Uterus (tissue), 4 donors: ENCODE measurements around the gene SEPHS1. TPM values are rescaled to one million over a fixed set of nuclear protein-coding genes. Genes with fewer than 3 reads are reported as not detected.
"Not testable (repeated sequence)": the region's sequence is repeated elsewhere in the genome, so short reads cannot be mapped to it uniquely, and the experiment has no call there.

ENCODE experiments used
- DNase-seq, 2 donors: peaks; one replicate each; pipeline ENCODE4 v3.0.0-alpha.2; 2019 to 2020
- H3K27ac ChIP-seq, 2 donors: fragments of 200-600 bp; sonication (generic); 1 replicate in 1 of 2; 2 replicates in 1 of 2; pipeline ENCODE4 v1.5.1; 2016 to 2018
- H3K27me3 ChIP-seq, 2 donors: fragments of 200-600 bp; sonication (generic); one replicate each; pipeline ENCODE4 v1.5.1; 2018 to 2019; ENCODE audit warnings: control low read depth in 1 of 2
- H3K36me3 ChIP-seq, 2 donors: fragments of 200-600 bp; sonication (generic); one replicate each; pipeline ENCODE4 v1.5.1; 2019; ENCODE audit warnings: control low read depth in 1 of 2
- H3K4me1 ChIP-seq, 2 donors: fragments of 200-600 bp; sonication (generic); one replicate each; pipeline ENCODE4 v1.5.1; 2018 to 2019; ENCODE audit warnings: control low read depth in 1 of 2
- H3K4me3 ChIP-seq, 2 donors: fragments of 200-600 bp; sonication (generic); 1 replicate in 1 of 2; 2 replicates in 1 of 2; pipeline ENCODE4 v1.5.1; 2018 to 2019; ENCODE audit warnings: mild to moderate bottlenecking in 1 of 2
- H3K9me3 ChIP-seq, 2 donors: fragments of 200-600 bp; sonication (generic); one replicate each; pipeline ENCODE4 v1.5.1; 2019; ENCODE audit warnings: control low read depth in 1 of 2
- POLR2A ChIP-seq, 2 donors: fragments of 450-650 bp; IDR thresholded peaks; one replicate each; pipeline ENCODE4 v1.6.1; 2016; ENCODE audit warnings: antibody characterized with exemption in 2 of 2, mild to moderate bottlenecking in 1 of 2, moderate library complexity in 1 of 2
- intact Hi-C: fragments of 100-400 bp; cut with DNase I; formaldehyde crosslinking; loops from one replicate; pipeline ENCODE4 v1.15.1; 2023; ENCODE audit warnings: low total_unique reads
- total RNA-seq, 4 donors: library from RNA; depleted of rRNA in 3 of 4; stranded (reverse); fragments of >200 nt in 3 of 4; gene quantifications; one replicate each; pipeline versions ENCODE4 v1.1.0 to v1.2.4, GENCODE V29; 2014 to 2023
- TF ChIP-seq, protein P1 (sequence below), 4 experiments: fragments of 200-600 bp in 2 of 4; fragments of 450-650 bp in 2 of 4; sonication (generic) in 2 of 4; IDR thresholded peaks; one replicate each; pipeline ENCODE4 v1.5.1; 2016 to 2019; ENCODE audit warnings: antibody characterized with exemption in 4 of 4, mild to moderate bottlenecking in 2 of 4, moderate library complexity in 1 of 4
- donor health status: DM: yes; HTN: yes; CAD: no.

Gene SEPHS1
- total RNA-seq, 4 donors from 2014 or later = 11.2 to 106 (median 34.8) TPM

DNA sequence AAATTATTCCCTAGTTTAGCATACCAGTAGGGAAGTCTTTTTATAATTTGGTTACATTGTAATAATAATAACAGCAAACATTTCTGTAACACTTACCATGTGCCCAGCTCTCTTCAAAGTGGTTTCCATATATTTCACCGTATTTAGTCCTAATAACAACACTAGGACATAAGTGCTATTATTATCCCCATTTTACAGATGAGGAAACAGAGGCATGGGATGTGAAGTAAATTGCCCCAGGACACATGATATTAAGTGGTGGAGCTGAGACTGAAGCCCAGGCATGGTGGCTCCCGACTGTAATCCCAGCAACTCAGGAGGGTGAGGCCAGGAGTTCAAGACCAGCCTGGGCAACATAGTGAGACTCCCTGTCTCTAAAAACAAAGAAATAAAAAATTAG lies 53.3 kb downstream of the SEPHS1 start:
- no peaks in the 10 kb centered on the region for H3K36me3 ChIP-seq
- H3K4me3 ChIP-seq = no peak overlapping the region
- no peak for TF ChIP-seq POLR2A (IDR thresholded peaks at IDR 0.05)
- TF ChIP-seq, protein P1, sequence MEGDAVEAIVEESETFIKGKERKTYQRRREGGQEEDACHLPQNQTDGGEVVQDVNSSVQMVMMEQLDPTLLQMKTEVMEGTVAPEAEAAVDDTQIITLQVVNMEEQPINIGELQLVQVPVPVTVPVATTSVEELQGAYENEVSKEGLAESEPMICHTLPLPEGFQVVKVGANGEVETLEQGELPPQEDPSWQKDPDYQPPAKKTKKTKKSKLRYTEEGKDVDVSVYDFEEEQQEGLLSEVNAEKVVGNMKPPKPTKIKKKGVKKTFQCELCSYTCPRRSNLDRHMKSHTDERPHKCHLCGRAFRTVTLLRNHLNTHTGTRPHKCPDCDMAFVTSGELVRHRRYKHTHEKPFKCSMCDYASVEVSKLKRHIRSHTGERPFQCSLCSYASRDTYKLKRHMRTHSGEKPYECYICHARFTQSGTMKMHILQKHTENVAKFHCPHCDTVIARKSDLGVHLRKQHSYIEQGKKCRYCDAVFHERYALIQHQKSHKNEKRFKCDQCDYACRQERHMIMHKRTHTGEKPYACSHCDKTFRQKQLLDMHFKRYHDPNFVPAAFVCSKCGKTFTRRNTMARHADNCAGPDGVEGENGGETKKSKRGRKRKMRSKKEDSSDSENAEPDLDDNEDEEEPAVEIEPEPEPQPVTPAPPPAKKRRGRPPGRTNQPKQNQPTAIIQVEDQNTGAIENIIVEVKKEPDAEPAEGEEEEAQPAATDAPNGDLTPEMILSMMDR (IDR thresholded peaks at IDR 0.05) = no peak

DNA sequence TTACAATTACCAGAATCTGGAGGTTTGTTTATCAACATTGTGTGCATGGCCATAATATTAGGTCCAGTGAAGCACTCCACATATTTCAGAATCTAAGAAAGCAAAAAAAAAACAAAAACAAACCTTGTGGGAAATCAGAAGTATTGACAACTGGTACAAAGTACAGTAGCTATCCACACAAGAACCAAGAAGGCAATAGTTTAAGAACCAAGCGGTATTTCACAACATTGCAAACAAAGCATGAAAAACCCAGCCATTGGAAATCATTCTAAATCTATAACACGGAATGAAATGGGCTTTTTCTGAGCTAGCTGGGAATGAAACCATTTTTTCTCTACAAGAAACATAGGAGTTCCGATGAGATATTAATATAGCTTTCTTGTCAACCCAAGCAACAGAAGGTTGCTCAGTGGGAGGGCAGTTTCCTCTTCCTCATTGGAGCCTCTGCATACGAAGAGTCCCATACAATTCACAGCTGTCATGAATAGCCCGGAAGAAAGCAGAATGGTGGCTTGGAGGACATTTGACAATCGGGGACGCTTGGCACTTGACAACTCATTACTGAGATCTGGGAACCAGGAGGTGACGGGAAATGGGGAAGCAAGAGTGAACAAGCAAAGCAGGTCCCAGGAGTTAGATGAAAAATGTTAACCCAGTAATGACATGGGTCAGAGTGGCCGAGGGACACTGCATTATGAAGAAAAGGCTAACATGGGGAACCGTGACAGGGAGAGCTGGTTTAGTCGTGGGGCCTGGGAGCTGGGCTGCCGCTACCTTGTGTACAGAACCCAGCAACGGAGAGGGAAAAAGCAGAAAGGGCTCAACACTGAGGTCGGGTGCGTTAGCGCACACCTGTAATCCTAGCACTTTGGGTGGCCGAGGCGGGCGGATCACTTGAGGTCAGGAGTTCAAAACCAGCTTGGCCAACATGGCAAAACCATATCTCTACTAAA lies 56.0 kb downstream of the SEPHS1 start:
- Histone ChIP-seq H3K4me3 (no peak overlapping the region), H3K4me1 (no peaks in the 10 kb centered on the region), H3K9me3 (no peaks in the 10 kb centered on the region), H3K27me3 (no peaks in the 10 kb centered on the region), H3K27ac (no peak overlapping the region), H3K36me3 (no peaks in the 10 kb centered on the region)
- no peak for TF ChIP-seq POLR2A (IDR thresholded peaks at IDR 0.05)
- TF ChIP-seq, protein P1 (IDR thresholded peaks at IDR 0.05) = no peak
- intact Hi-C loops = no loop called here
- DNase-seq = no peak

More for the DNA sequence above, 53.3 kb downstream of the SEPHS1 start:
- Histone ChIP-seq H3K27me3 (no peaks in the 10 kb centered on the region), H3K9me3 (no peaks in the 10 kb centered on the region), H3K27ac (no peak overlapping the region), H3K4me1 (no peaks in the 10 kb centered on the region)
- no peak for DNase-seq
- intact Hi-C loops = no loop called here

DNA sequence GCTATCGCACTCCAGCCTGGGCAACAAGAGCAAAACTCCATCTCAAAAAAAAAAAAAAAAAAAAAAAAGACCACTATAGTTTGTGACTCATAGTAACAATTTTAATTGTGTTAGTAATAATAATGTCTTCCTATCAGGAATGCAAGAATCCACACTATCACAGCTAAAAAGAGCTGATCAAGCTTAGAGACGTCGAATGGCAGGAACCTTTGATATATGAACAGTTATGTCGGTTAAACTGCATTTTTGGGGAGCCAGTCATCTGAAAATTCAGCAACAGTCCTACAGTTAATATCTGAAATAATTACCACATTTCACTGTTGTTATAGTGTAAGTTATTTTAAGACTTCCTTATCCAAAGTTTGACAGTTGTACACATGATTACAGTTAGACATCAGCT lies 57.0 kb downstream of the SEPHS1 start:
- Histone ChIP-seq H3K27me3 (no peaks in the 10 kb centered on the region), H3K4me3 (no peak overlapping the region), H3K9me3 (no peaks in the 10 kb centered on the region), H3K36me3 (no peaks in the 10 kb centered on the region), H3K4me1 (no peaks in the 10 kb centered on the region), H3K27ac (no peak overlapping the region)
- no peak for TF ChIP-seq POLR2A (IDR thresholded peaks at IDR 0.05)
- TF ChIP-seq, protein P1 (IDR thresholded peaks at IDR 0.05) = no peak
- intact Hi-C loops = no loop called here
- no peak for DNase-seq

DNA sequence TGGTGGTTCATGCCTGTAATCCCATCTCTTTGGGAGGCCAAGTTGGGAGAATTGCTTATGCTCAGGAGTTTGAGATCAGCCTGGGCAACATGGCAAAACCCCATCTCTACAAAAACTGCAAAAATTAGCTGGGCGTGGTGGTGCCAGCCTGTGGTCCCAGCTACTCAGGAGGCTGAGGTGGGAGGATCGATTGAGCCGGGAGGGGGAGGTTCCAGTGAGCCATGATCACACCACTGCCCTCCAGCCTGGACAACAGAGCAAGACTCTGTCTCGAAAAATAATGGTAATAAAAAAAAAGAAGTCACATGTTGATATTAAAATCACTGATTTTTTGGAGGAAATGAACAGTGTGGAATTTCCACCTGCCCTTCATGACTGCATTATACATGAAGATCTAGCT lies 64.0 kb downstream of the SEPHS1 start:
- no peak for DNase-seq
- H3K27ac ChIP-seq = no peak overlapping the region
- H3K4me1 ChIP-seq = no peaks in the 10 kb centered on the region
- no peaks in the 10 kb centered on the region for H3K9me3 ChIP-seq
- H3K36me3 ChIP-seq = no peaks in the 10 kb centered on the region
- H3K27me3 ChIP-seq = no peaks in the 10 kb centered on the region
- no peak overlapping the region for H3K4me3 ChIP-seq
- intact Hi-C loops = no loop called here
- TF ChIP-seq, protein P1 (IDR thresholded peaks at IDR 0.05) = no peak

DNA sequence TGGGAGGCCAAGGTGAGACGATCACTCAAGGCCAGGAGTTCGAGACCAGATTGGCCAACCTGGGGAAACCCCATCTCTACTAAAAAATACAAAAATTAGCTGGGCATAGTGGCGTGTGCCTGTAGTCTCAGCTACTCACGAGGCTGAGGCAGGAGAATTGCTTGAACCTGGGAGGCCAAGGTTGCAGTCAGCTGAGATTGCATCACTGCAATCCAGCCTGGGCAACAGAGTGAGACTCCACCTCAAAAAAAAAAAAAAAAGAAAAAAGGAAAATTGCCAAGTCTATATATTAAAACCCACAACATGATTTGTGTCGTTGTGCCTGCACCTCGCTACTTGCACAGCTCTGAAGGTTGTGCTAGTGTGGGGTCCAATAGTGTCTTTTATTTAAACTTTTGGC lies 65.7 kb downstream of the SEPHS1 start:
- intact Hi-C loops, H3K36me3 ChIP-seq, H3K4me1 ChIP-seq, DNase-seq, H3K9me3 ChIP-seq, H3K27ac ChIP-seq, H3K4me3 ChIP-seq, H3K27me3 ChIP-seq: not testable (repeated sequence)
